ENCODE results near the gene TSKU. TPM values are rescaled to one million over a fixed set of nuclear protein-coding genes. Genes with fewer than 3 reads are reported as not detected.
A peak's percentile ranks its signal among the peaks of the same experiment; 100 is the strongest.

Gene TSKU
- total RNA-seq, 1 donor from 2014 or later, result 57.9 TPM

DNA sequence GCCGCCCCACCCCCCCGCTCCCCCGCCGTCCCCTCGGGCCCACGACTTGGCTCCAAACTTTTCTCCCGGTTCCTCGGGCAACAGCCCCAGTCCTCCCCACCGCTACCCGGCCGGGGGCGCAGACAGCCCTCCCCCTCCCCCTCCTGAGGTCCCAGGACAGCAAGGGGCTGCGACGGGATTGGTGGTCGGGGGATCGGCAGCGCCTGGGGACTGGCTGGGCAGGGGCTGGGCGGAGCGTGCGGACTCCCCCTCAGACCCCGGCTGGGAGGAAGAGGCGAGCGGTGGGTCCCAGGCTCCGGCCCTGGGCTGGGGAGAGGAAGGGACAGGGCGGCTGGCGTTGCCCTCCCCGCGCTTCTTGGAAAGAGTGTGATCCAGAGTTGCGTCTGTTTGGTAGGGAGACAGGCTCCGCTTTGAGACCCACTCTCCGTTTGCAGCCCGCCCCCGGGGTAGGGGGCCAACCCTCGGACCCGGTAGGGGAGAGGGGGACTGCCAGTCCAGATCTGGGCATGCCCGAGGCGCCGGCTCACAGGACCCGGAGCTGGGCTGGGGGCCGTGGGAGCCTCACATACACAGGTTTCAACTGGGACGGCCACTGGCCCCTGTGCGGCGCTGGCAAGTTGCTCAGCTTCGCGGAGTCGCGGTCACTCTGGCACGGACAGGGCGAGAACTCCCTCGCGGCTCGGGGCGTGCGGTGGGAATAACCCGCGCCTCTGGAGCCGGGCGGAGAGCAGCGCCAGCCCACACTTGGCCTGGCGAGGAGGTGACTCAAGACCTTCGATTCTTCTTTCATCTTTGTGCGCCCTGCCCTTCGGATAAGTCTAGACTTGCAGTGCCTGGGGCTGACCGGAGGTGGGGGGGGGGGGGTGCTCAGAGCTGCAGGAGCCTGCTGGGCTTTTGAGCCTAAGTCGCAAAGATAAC, 999 bp downstream of the TSKU start:
- H3K79me2 ChIP-seq (ENCODE audit: insufficient read depth, low read length), result peaks cover 58% of the 10 kb centered on the region
- H3K9ac ChIP-seq (ENCODE audit: low read length), result peak overlapping the region; percentile 98
- H3K4me3 ChIP-seq (ENCODE audit: insufficient read depth, low read depth, low read length), result peak overlapping the region; percentile 94
- no peaks in the 10 kb centered on the region for H3K9me3 ChIP-seq (ENCODE audit: insufficient read depth, low read depth, low read length)
- H2AFZ ChIP-seq (ENCODE audit: low read depth, low read length), result peak overlapping the region; percentile 91
- FAIRE-seq (no peak), DNase-seq (ENCODE audit: low read depth) (peak; percentile 80)
- no peaks in the 10 kb centered on the region for H3K36me3 ChIP-seq (ENCODE audit: insufficient read depth, low read length)
- peaks cover 15% of the 10 kb centered on the region for H3K4me1 ChIP-seq (ENCODE audit: insufficient read depth, low read length)
- H3K27me3 ChIP-seq (ENCODE audit: insufficient read depth, low read length), result no peaks in the 10 kb centered on the region
- TF ChIP-seq, protein P1, sequence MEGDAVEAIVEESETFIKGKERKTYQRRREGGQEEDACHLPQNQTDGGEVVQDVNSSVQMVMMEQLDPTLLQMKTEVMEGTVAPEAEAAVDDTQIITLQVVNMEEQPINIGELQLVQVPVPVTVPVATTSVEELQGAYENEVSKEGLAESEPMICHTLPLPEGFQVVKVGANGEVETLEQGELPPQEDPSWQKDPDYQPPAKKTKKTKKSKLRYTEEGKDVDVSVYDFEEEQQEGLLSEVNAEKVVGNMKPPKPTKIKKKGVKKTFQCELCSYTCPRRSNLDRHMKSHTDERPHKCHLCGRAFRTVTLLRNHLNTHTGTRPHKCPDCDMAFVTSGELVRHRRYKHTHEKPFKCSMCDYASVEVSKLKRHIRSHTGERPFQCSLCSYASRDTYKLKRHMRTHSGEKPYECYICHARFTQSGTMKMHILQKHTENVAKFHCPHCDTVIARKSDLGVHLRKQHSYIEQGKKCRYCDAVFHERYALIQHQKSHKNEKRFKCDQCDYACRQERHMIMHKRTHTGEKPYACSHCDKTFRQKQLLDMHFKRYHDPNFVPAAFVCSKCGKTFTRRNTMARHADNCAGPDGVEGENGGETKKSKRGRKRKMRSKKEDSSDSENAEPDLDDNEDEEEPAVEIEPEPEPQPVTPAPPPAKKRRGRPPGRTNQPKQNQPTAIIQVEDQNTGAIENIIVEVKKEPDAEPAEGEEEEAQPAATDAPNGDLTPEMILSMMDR (IDR thresholded peaks at IDR 0.05; ENCODE audit: insufficient read depth, low read depth, low read length), result no peak
- no peak for TF ChIP-seq EZH2 (IDR thresholded peaks at IDR 0.05; ENCODE audit: insufficient read depth, low read length)
- Mint-ChIP-seq H3K27me3 (ENCODE audit: low read depth, unreplicated experiment) (peaks cover 2% of the 10 kb centered on the region), H3K4me1 (ENCODE audit: low read depth, unreplicated experiment) (peaks cover 40% of the 10 kb centered on the region), H3K4me3 (ENCODE audit: unreplicated experiment) (peak overlapping the region; percentile 91), H3K36me3 (ENCODE audit: low read depth, unreplicated experiment) (peaks cover 19% of the 10 kb centered on the region), H3K9me3 (ENCODE audit: unreplicated experiment) (peaks cover 3% of the 10 kb centered on the region), H3K27ac (ENCODE audit: unreplicated experiment) (peak overlapping the region; percentile 85)
- peak overlapping the region; percentile 94 for H3K4me2 ChIP-seq (ENCODE audit: low read length)
- peaks cover 47% of the 10 kb centered on the region for H4K20me1 ChIP-seq (ENCODE audit: insufficient read depth, low read length)
- H3K27ac ChIP-seq (ENCODE audit: low read depth, low read length), result peak overlapping the region; percentile 85

DNA sequence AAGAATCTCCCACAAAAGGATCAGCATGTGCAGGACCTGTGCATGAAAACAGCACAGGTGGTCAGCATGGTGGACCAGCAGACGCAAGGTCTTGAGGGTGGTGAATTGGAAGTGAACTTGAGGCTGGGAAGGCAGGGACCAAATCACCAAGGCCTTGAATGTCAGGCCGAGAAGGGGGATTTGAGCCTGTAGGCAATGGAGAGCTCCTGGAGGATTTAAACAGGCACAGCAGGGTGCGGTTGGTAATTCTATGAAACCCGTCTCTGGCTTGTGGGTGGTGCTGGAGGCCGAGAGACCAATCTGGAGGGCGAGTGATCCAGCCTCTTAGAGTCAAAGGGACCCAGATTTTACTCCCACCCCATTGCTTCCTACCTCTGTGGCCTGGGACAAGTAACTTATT, 2.4 kb downstream of the TSKU start:
- Histone ChIP-seq H3K9ac (ENCODE audit: low read length) (peak overlapping the region; percentile 98), H3K9me3 (ENCODE audit: insufficient read depth, low read depth, low read length) (no peaks in the 10 kb centered on the region), H3K4me1 (ENCODE audit: insufficient read depth, low read length) (peaks cover 15% of the 10 kb centered on the region), H3K27ac (ENCODE audit: low read depth, low read length) (no peak overlapping the region), H4K20me1 (ENCODE audit: insufficient read depth, low read length) (peaks cover 60% of the 10 kb centered on the region), H2AFZ (ENCODE audit: low read depth, low read length) (no peak overlapping the region), H3K27me3 (ENCODE audit: insufficient read depth, low read length) (no peaks in the 10 kb centered on the region), H3K79me2 (ENCODE audit: insufficient read depth, low read length) (peaks cover 71% of the 10 kb centered on the region), H3K36me3 (ENCODE audit: insufficient read depth, low read length) (no peaks in the 10 kb centered on the region), H3K4me3 (ENCODE audit: insufficient read depth, low read depth, low read length) (no peak overlapping the region), H3K4me2 (ENCODE audit: low read length) (peak overlapping the region; percentile 94)
- DNase-seq (ENCODE audit: low read depth) (no peak), FAIRE-seq (no peak)
- Mint-ChIP-seq H3K4me1 (ENCODE audit: low read depth, unreplicated experiment) (peaks cover 45% of the 10 kb centered on the region), H3K9me3 (ENCODE audit: unreplicated experiment) (no peaks in the 10 kb centered on the region), H3K4me3 (ENCODE audit: unreplicated experiment) (peak overlapping the region; percentile 91), H3K36me3 (ENCODE audit: low read depth, unreplicated experiment) (peaks cover 22% of the 10 kb centered on the region), H3K27me3 (ENCODE audit: low read depth, unreplicated experiment) (no peaks in the 10 kb centered on the region), H3K27ac (ENCODE audit: unreplicated experiment) (peak overlapping the region; percentile 85)
- TF ChIP-seq, protein P1 (IDR thresholded peaks at IDR 0.05; ENCODE audit: insufficient read depth, low read depth, low read length), result no peak
- TF ChIP-seq EZH2 (IDR thresholded peaks at IDR 0.05; ENCODE audit: insufficient read depth, low read length), result no peak

DNA sequence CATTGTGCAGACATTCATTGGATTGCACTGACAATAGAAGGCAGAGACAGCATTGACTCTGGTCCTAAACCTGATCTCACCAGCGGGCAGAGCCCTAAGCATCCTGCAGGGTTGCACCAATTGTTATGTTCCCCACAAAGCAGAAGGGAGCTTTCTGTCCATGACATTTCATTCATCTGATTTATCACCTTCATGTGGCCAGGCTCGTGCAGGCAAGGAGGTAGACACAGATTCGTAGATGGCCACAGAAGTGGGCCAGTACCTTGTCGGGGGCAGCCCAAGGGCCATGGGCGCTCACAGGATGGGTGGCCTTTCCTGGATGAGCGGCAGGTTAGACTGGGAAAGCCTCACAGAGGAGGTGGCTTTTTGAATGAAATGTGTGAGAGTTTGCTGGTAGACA, 2.9 kb downstream of the TSKU start:
- Histone ChIP-seq H3K27me3 (ENCODE audit: insufficient read depth, low read length) (no peaks in the 10 kb centered on the region), H3K9me3 (ENCODE audit: insufficient read depth, low read depth, low read length) (no peaks in the 10 kb centered on the region), H3K27ac (ENCODE audit: low read depth, low read length) (no peak overlapping the region), H4K20me1 (ENCODE audit: insufficient read depth, low read length) (peaks cover 65% of the 10 kb centered on the region), H3K4me2 (ENCODE audit: low read length) (no peak overlapping the region), H3K4me3 (ENCODE audit: insufficient read depth, low read depth, low read length) (no peak overlapping the region), H3K4me1 (ENCODE audit: insufficient read depth, low read length) (peaks cover 15% of the 10 kb centered on the region), H3K36me3 (ENCODE audit: insufficient read depth, low read length) (no peaks in the 10 kb centered on the region), H2AFZ (ENCODE audit: low read depth, low read length) (no peak overlapping the region), H3K9ac (ENCODE audit: low read length) (no peak overlapping the region), H3K79me2 (ENCODE audit: insufficient read depth, low read length) (peaks cover 75% of the 10 kb centered on the region)
- FAIRE-seq (no peak), DNase-seq (ENCODE audit: low read depth) (no peak)
- peaks cover 44% of the 10 kb centered on the region for H3K4me1 Mint-ChIP-seq (ENCODE audit: low read depth, unreplicated experiment)
- peak overlapping the region; percentile 91 for H3K4me3 Mint-ChIP-seq (ENCODE audit: unreplicated experiment)
- no peaks in the 10 kb centered on the region for H3K27me3 Mint-ChIP-seq (ENCODE audit: low read depth, unreplicated experiment)
- H3K27ac Mint-ChIP-seq (ENCODE audit: unreplicated experiment), result no peak overlapping the region
- peaks cover 1% of the 10 kb centered on the region for H3K9me3 Mint-ChIP-seq (ENCODE audit: unreplicated experiment)
- H3K36me3 Mint-ChIP-seq (ENCODE audit: low read depth, unreplicated experiment), result peaks cover 27% of the 10 kb centered on the region
- no peak for TF ChIP-seq EZH2 (IDR thresholded peaks at IDR 0.05; ENCODE audit: insufficient read depth, low read length)
- TF ChIP-seq, protein P1 (IDR thresholded peaks at IDR 0.05; ENCODE audit: insufficient read depth, low read depth, low read length), result no peak
